Caco-2 (cell line): ENCODE data around the gene GLT6D1. TPM values are rescaled to one million over a fixed set of nuclear protein-coding genes. Genes with fewer than 3 reads are reported as not detected.

Source experiments
- BruUV-seq: library from RNA; stranded (reverse); fragments of 400-500 nt; replicated peaks from 2 replicates; lab custom pipeline; 2021; lab: Mats Ljungman, UMichigan
- CTCF ChIA-PET: fragments of 300-600 bp; sonication (Branson Sonifier 250); formaldehyde crosslinking; loops from one replicate; lab custom pipeline; 2022; ENCODE audit warnings: antibody characterized with exemption; lab: Charles Lee
- POLR2A ChIA-PET: fragments of 300-600 bp; sonication (Branson Sonifier 250); formaldehyde crosslinking; loops from one replicate; lab custom pipeline; 2022; ENCODE audit warnings: antibody characterized with exemption; lab: Charles Lee
- DNase-seq, 2 experiments: peaks; one replicate each; pipeline versions ENCODE4 v3.0.0 to v3.0.0-alpha.2; 2020 to 2022
- H3K27me3 ChIP-seq: replicated peaks from 2 replicates; pipeline ENCODE4 v1.6.0; 2011; ENCODE audit warnings: low read length; ENCODE audit not compliant: control insufficient read depth, insufficient read depth
- H3K36me3 ChIP-seq: 2 replicates; pipeline ENCODE4 v1.5.1; 2011; ENCODE audit warnings: low read length; ENCODE audit not compliant: control insufficient read depth, insufficient read depth
- H3K4me1 ChIP-seq: fragments of 250-450 bp; sonication (Bioruptor Pico); 2 replicates; pipeline ENCODE4 v1.5.1; 2020; ENCODE audit warnings: mild to moderate bottlenecking
- H3K4me3 ChIP-seq: 2 replicates; pipeline ENCODE4 v1.5.1; 2011; ENCODE audit warnings: low read depth, mild to moderate bottlenecking, control low read depth, low read length
- H3K9me3 ChIP-seq: fragments of 250-450 bp; sonication (Bioruptor Pico); 2 replicates; pipeline ENCODE4 v1.5.1; 2020; ENCODE audit warnings: mild to moderate bottlenecking, moderate library complexity
- H3K27ac Mint-ChIP-seq: one replicate; pipeline ENCODE4 v1.8.0; 2022; ENCODE audit warnings: mixed read lengths; ENCODE audit not compliant: unreplicated experiment
- H3K27me3 Mint-ChIP-seq: one replicate; pipeline ENCODE4 v1.8.0; 2022; ENCODE audit warnings: mixed read lengths; ENCODE audit not compliant: insufficient read depth, unreplicated experiment
- H3K36me3 Mint-ChIP-seq: one replicate; pipeline ENCODE4 v1.8.0; 2022; ENCODE audit warnings: mild to moderate bottlenecking, mixed read lengths; ENCODE audit not compliant: insufficient read depth, unreplicated experiment
- H3K4me1 Mint-ChIP-seq: one replicate; pipeline ENCODE4 v1.8.0; 2022; ENCODE audit warnings: low read depth, mixed read lengths; ENCODE audit not compliant: unreplicated experiment
- H3K4me3 Mint-ChIP-seq: one replicate; pipeline ENCODE4 v1.8.0; 2022; ENCODE audit warnings: mild to moderate bottlenecking, moderate library complexity, mixed read lengths; ENCODE audit not compliant: unreplicated experiment
- H3K9me3 Mint-ChIP-seq: one replicate; pipeline ENCODE4 v1.8.0; 2022; ENCODE audit warnings: mixed read lengths; ENCODE audit not compliant: unreplicated experiment
- intact Hi-C: fragments of 100-400 bp; cut with micrococcal nuclease; formaldehyde crosslinking; loops from one replicate; pipeline ENCODE4 v1.10.0; 2022; ENCODE audit not compliant: unreplicated experiment
- total RNA-seq: library from RNA; stranded (reverse); gene quantifications from 2 replicates; pipeline ENCODE4 v1.2.3, GENCODE V29; 2022
- TF ChIP-seq, protein P1 (sequence below), 2 experiments: fragments of 200-600 bp in 1 of 2; IDR thresholded peaks; 1 replicate in 1 of 2; 2 replicates in 1 of 2; pipeline versions ENCODE4 v1.5.1 to v1.8.0; 2011 to 2022; ENCODE audit warnings: antibody characterized with exemption in 1 of 2, control low read depth in 1 of 2, inconsistent platforms in 1 of 2, low read depth in 1 of 2, low read length in 1 of 2, mild to moderate bottlenecking in 1 of 2, moderate library complexity in 1 of 2; ENCODE audit not compliant: insufficient read depth in 1 of 2, severe bottlenecking in 1 of 2, unreplicated experiment in 1 of 2

Gene GLT6D1
- total RNA-seq, 1 experiment from 2014 or later, result not detected

DNA sequence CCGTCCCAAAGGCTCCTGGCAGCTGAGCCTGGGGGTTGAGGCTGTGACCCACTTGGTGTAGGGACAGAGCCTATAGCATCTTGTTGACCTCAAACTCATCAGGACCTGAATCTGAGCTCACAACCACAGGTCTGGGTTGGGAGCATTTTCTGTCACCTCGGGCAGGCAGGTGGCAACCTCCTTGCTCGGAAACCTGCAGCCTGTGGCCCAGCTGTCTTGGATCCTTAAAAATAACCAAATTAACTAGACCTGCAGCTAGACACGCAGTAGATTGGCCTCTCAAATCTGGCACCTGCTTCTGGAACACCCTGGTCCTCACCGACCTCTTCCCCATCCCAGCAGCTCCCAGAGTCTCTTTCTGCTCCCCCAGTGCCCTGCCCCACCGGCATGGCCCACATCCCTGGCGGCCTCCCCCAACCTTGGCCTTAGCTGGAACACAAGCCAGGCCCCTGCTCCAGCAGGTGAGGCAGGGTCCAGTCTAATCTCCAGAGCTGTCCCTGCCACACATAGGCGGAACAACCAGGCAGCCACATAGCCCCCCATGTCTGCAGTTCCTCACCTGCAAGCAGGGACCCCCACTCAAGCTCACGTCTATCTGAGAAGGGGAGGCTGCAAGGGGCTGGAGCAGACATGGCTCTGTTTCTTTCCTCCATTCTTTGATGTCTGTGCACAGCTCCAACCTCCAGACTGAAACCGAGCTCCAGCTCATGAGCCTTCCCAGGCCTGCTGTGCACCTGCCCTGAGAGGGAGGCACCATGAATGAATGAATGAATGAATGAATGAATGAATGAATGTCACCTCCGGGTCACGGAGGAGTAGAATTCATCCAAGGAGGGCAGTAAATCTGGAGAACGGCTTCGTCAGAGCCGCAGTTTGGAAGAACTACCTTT lies 49.5 kb downstream of the GLT6D1 start:
- no peaks in the 10 kb centered on the region for H3K27me3 Mint-ChIP-seq
- Histone ChIP-seq H3K9me3 (no peaks in the 10 kb centered on the region), H3K4me3 (no peak overlapping the region), H3K36me3 (no peaks in the 10 kb centered on the region), H3K4me1 (no peaks in the 10 kb centered on the region), H3K27me3 (no peaks in the 10 kb centered on the region)
- no peak overlapping the region for H3K27ac Mint-ChIP-seq
- no peak overlapping the region for H3K4me3 Mint-ChIP-seq
- BruUV-seq, result no TSS peak
- H3K9me3 Mint-ChIP-seq, result no peaks in the 10 kb centered on the region
- CTCF ChIA-PET, result no interaction called here
- POLR2A ChIA-PET, result no interaction called here
- H3K36me3 Mint-ChIP-seq, result no peaks in the 10 kb centered on the region
- intact Hi-C loops, result no loop called here
- DNase-seq, result no peak
- TF ChIP-seq, protein P1, sequence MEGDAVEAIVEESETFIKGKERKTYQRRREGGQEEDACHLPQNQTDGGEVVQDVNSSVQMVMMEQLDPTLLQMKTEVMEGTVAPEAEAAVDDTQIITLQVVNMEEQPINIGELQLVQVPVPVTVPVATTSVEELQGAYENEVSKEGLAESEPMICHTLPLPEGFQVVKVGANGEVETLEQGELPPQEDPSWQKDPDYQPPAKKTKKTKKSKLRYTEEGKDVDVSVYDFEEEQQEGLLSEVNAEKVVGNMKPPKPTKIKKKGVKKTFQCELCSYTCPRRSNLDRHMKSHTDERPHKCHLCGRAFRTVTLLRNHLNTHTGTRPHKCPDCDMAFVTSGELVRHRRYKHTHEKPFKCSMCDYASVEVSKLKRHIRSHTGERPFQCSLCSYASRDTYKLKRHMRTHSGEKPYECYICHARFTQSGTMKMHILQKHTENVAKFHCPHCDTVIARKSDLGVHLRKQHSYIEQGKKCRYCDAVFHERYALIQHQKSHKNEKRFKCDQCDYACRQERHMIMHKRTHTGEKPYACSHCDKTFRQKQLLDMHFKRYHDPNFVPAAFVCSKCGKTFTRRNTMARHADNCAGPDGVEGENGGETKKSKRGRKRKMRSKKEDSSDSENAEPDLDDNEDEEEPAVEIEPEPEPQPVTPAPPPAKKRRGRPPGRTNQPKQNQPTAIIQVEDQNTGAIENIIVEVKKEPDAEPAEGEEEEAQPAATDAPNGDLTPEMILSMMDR (IDR thresholded peaks at IDR 0.05; ENCODE audit: insufficient read depth in 1 of 2, low read depth in 1 of 2, low read length in 1 of 2, severe bottlenecking in 1 of 2, unreplicated experiment in 1 of 2), result no peak
- no peaks in the 10 kb centered on the region for H3K4me1 Mint-ChIP-seq

DNA sequence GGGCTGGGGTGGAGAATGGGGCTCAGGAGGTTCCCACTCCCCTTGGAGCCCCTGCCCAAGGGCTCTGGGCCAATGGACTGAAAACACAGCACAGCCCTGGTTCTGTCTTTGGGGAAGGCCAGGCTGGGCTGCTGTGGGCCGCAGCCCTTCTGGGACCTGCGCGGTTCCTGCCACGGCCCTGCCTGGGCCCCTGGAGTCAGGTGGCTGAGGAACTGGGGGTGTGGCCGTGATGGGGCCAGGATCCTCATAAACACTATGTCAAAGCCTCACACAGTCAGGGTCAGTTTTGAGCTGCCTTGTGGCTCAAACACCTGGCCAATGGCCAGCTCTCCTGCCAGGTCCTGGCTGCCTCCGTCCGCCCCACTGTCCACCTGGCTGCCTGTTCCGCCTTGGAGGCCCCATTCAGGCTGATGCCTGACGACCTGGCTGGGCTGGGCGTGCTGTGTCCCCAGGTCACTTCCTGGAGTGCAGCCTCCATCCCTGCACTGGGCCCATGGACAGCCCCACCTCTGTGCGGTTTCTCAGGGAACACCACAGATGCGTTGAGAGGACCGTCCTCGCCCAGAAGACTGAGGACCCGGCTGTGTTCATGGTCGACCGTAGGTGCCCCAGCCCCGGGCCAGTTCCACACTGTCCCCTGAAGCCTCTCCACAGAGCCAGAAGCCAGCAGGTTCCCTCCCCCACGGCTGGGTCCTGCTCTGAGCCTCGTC lies 50.3 kb downstream of the GLT6D1 start:
- intact Hi-C loops, result no loop called here
- no peak for DNase-seq
- H3K36me3 Mint-ChIP-seq, result no peaks in the 10 kb centered on the region
- TF ChIP-seq, protein P1 (IDR thresholded peaks at IDR 0.05; ENCODE audit: insufficient read depth in 1 of 2, low read depth in 1 of 2, low read length in 1 of 2, severe bottlenecking in 1 of 2, unreplicated experiment in 1 of 2), result no peak
- H3K9me3 Mint-ChIP-seq, result no peaks in the 10 kb centered on the region
- no peak overlapping the region for H3K4me3 Mint-ChIP-seq
- no peaks in the 10 kb centered on the region for H3K27me3 Mint-ChIP-seq
- no peaks in the 10 kb centered on the region for H3K9me3 ChIP-seq
- H3K4me1 Mint-ChIP-seq, result no peaks in the 10 kb centered on the region
- H3K4me3 ChIP-seq, result no peak overlapping the region
- POLR2A ChIA-PET, result no interaction called here
- no peaks in the 10 kb centered on the region for H3K36me3 ChIP-seq
- H3K27ac Mint-ChIP-seq, result no peak overlapping the region
- CTCF ChIA-PET, result no interaction called here
- H3K27me3 ChIP-seq, result no peaks in the 10 kb centered on the region
- H3K4me1 ChIP-seq, result no peaks in the 10 kb centered on the region
- no TSS peak for BruUV-seq

DNA sequence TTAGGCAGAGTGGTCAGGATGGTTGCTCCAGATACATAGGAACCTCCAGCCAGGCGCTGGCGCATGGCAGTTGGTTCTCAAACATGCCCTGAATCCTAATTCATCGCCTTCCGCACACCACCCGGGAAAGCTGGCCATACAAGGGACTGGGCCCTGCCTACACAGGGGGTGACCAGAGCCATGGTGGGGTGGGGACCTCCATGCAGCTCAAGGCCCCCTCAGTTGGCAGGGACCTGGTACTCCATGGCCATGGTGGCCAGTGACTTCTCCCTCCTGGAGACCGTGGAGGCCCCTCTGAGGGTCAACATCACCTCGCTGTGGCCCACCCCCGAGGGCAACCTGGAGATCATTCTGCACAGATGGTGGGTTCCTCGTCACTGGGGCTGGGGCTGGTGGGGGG lies 51.0 kb downstream of the GLT6D1 start:
- H3K4me3 Mint-ChIP-seq, result no peak overlapping the region
- H3K27me3 Mint-ChIP-seq, result no peaks in the 10 kb centered on the region
- ChIA-PET POLR2A (no interaction called here), CTCF (no interaction called here)
- no peak overlapping the region for H3K4me3 ChIP-seq
- no peaks in the 10 kb centered on the region for H3K9me3 Mint-ChIP-seq
- H3K27me3 ChIP-seq, result no peaks in the 10 kb centered on the region
- DNase-seq, result no peak
- no peaks in the 10 kb centered on the region for H3K4me1 ChIP-seq
- intact Hi-C loops, result no loop called here
- no peaks in the 10 kb centered on the region for H3K4me1 Mint-ChIP-seq
- TF ChIP-seq, protein P1 (IDR thresholded peaks at IDR 0.05; ENCODE audit: insufficient read depth in 1 of 2, low read depth in 1 of 2, low read length in 1 of 2, severe bottlenecking in 1 of 2, unreplicated experiment in 1 of 2), result no peak
- no peaks in the 10 kb centered on the region for H3K36me3 ChIP-seq
- H3K36me3 Mint-ChIP-seq, result no peaks in the 10 kb centered on the region
- H3K9me3 ChIP-seq, result no peaks in the 10 kb centered on the region
- H3K27ac Mint-ChIP-seq, result no peak overlapping the region
- BruUV-seq, result no TSS peak
